ENCODE measurements around the gene GABRP.

GABRP gene

DNA sequence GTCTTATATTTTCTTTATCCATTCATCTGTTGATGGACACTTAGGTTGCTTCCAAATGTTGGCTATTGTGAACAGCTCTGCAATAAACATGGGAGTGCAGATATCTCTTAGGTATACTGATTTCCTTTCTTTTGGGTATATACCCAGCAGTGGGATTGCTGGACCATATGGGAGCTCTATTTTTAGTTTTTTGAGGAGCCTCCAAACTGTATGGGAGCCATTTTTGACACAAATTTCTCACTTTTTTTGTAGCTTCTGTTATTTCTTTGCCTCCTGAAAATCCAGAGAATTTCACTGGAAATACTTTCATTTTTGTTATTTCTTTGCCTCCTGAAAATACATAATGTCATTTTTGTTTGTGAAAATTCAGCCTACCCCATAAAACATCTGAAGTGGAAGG lies 63.3 kb downstream of the GABRP start:
- H3K4me3 ChIP-seq (ENCODE audit: low read depth, low read length) = no peak overlapping the region
- in situ Hi-C loops (cut with HindIII; ENCODE audit: low sequenced_read_pairs) = no loop called here
- no peak for DNase-seq (ENCODE audit: low read depth)
- TF ChIP-seq, protein P1, sequence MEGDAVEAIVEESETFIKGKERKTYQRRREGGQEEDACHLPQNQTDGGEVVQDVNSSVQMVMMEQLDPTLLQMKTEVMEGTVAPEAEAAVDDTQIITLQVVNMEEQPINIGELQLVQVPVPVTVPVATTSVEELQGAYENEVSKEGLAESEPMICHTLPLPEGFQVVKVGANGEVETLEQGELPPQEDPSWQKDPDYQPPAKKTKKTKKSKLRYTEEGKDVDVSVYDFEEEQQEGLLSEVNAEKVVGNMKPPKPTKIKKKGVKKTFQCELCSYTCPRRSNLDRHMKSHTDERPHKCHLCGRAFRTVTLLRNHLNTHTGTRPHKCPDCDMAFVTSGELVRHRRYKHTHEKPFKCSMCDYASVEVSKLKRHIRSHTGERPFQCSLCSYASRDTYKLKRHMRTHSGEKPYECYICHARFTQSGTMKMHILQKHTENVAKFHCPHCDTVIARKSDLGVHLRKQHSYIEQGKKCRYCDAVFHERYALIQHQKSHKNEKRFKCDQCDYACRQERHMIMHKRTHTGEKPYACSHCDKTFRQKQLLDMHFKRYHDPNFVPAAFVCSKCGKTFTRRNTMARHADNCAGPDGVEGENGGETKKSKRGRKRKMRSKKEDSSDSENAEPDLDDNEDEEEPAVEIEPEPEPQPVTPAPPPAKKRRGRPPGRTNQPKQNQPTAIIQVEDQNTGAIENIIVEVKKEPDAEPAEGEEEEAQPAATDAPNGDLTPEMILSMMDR (IDR thresholded peaks at IDR 0.05; ENCODE audit: low read depth, low read length, missing control alignments) = no peak

DNA sequence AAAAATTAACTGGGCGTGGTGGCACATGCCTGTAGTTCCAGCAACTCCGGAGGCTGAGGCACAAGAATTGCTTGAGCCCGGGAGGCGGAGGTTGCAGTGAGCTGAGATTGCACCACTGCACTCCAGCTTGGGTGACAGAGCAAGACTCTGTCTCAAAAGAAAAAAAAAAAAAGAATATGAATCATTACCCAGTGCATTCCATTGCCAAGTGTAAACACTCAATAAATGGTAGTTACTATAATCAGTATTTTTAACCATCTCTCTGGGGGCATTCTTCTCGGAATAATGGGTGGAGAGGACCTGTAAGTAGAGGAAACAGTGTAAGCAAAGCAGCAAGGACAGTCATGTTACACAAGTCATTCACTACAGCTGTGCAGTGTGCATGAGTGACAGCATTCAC lies 64.5 kb downstream of the GABRP start:
- in situ Hi-C loops (cut with HindIII; ENCODE audit: low sequenced_read_pairs) = no loop called here
- TF ChIP-seq, protein P1 (IDR thresholded peaks at IDR 0.05; ENCODE audit: low read depth, low read length, missing control alignments) = no peak
- no peak for DNase-seq (ENCODE audit: low read depth)
- H3K4me3 ChIP-seq (ENCODE audit: low read depth, low read length) = no peak overlapping the region

DNA sequence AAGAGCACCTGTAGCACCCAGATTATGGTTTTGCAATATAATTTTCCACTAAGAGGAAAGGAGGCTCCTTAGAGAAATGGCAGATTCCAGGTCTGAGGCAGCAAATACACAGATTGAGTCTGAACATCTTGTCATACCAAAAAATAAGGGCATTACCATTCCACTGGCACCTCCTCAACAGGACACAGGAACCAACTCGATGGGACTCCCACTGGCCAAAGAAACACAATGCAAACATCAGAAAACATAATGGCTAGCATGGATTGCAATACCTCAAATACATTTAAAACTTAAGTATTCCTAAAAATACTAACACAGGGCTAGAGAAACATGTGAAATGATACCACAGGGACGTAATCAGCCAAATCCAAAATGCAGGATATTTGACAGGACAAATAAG lies 65.8 kb downstream of the GABRP start:
- DNase-seq (ENCODE audit: low read depth) = no peak
- no peak overlapping the region for H3K4me3 ChIP-seq (ENCODE audit: low read depth, low read length)
- in situ Hi-C loops (cut with HindIII; ENCODE audit: low sequenced_read_pairs) = no loop called here
- TF ChIP-seq, protein P1 (IDR thresholded peaks at IDR 0.05; ENCODE audit: low read depth, low read length, missing control alignments) = no peak

DNA sequence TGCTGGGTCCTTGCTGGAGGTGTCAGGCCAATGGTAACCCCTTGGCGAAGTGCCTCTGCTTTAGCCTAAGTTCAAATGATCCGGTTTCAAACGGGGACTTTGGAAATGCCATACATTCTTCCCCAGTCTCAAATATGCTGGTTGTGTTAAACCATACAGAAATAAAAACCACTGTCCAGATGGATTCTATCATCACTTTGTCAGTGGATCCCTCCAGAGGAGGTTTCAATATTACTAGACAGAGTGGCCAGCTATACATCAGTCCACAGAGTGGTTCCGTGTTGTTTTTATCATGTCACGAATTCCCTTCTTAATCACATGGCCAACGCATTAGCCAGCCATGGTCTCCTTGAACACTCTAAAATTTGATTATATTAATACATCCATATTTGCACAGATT lies 71.0 kb downstream of the GABRP start:
- in situ Hi-C loops (cut with HindIII; ENCODE audit: low sequenced_read_pairs) = no loop called here
- H3K4me3 ChIP-seq (ENCODE audit: low read depth, low read length) = no peak overlapping the region
- TF ChIP-seq, protein P1 (IDR thresholded peaks at IDR 0.05; ENCODE audit: low read depth, low read length, missing control alignments) = no peak
- DNase-seq (ENCODE audit: low read depth) = no peak

- H3K4me3 ChIP-seq (ENCODE audit: low read depth, low read length) = no peak overlapping the region
- in situ Hi-C loops (cut with HindIII; ENCODE audit: low sequenced_read_pairs) = no loop called here
- TF ChIP-seq, protein P1 (IDR thresholded peaks at IDR 0.05; ENCODE audit: low read depth, low read length, missing control alignments) = no peak
- no peak for DNase-seq (ENCODE audit: low read depth)
Measured at GRCh38 chr5:170857066-170857465, 73.5 kb downstream of the GABRP start.

- no peak overlapping the region for H3K4me3 ChIP-seq (ENCODE audit: low read depth, low read length)
- TF ChIP-seq, protein P1 (IDR thresholded peaks at IDR 0.05; ENCODE audit: low read depth, low read length, missing control alignments) = no peak
- DNase-seq (ENCODE audit: low read depth) = no peak
- in situ Hi-C loops (cut with HindIII; ENCODE audit: low sequenced_read_pairs) = no loop called here
Measured at GRCh38 chr5:170860415-170860814, 76.9 kb downstream of the GABRP start.
